DMS53 treated with DMSO at 0.1 percent for 48 hours (cell line): ENCODE results near the gene CDK5R1.

Experiments
- DNase-seq: peaks from one replicate; lab custom pipeline; 2025; ENCODE audit not compliant: unreplicated experiment; lab: John Stamatoyannopoulos, UW

The CDK5R1 gene

DNA sequence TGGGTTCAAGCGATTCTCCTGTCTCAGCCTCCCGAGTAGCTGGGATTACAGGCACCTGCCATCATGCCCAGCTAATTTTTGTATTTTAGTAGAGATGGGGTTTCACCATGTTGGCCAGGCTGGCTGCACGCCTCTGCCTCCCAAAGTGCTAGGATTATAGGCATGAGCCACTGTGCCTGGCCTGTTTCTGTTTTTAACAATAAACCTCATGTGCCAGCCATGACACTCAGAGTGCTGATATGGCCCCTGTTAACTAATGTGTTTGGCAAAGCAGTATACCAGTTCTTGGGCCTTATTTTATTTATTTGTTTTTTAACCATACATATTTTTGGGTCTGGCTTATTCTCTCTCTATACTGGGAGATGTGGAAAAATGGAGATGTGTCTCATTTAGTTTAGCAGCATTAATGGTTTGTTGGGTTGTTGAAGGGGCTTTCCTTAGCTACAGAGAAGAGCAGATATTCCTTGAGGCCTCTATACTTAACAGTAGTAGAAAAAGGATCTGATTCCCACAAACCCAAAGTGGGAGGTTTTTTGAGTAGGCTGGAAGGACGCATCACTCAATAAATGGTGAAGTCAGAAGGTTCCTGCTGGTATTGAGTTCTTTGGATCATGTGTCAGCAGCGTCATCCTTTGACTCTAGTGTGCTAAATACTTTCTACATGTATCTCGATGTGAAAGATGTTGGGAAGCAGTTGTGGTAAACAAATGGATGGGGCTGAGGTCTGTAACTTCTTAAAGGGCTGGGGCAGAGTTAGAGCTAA is 16.2 kb upstream of the CDK5R1 start:
- no peak for DNase-seq

DNA sequence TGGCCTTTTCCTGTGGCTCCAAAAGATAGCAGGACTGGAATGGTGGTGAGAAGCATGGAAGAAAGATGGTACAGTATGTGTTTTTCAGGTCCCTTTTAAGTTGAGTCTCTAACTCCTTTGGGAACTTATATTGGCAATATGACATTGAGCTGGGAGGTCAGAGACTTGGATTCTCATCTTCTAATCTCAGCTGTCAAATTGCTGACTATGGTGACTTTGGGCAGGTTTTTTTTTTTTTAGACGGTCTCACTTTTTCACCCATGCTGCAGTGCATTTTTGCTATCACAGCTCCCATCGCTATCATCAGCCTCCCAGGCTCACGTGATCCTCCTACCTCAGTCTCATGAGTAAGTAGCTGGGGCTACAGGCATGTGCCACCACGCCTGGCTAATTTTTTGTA is 15.1 kb upstream of the CDK5R1 start:
- DNase-seq: no peak

GRCh38 chr17:32475258-32475657 is 11.5 kb upstream of the CDK5R1 start:
- DNase-seq: no peak

GRCh38 chr17:32477220-32477619 is 9.6 kb upstream of the CDK5R1 start:
- DNase-seq: no peak

GRCh38 chr17:32479074-32479617 is 7.6 kb upstream of the CDK5R1 start:
- no peak for DNase-seq

GRCh38 chr17:32481193-32481592 is 5.6 kb upstream of the CDK5R1 start:
- no peak for DNase-seq

DNA sequence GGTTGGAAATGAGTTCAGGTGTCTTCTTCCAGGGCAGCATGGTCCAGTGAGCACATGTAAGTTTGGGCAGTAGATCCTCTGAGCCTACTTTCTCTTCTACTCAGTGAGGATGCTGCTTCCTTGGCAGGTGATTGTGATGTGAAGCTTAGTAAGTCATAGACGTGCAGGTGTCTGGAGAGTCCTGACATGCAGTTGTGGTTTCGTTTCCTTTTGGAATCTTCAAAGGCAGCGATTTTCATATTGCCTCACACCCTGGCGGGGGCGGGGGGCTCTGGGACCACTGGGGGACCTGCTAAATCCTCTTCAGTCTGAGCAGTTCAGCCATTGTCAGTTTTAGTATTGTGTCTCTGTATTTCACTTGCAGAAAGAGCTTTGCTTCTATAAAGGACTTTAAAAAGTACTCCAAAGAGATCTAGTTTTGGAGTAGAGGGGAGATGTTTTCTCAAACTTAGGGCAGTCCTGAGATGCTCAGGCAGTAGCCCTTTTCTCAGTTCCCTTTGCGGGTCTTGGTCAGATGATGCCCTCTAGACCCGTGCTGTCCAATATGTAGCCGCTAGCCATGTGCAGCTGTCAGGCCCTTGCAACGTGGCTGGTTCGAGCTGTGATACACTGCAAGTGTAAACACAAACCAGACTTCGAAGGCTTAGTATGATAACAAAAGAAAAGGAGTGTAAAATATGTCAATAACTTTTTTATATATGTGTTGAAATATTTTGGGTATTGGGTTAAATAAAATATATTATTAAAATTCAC is 4.0 kb upstream of the CDK5R1 start:
- no peak for DNase-seq

GRCh38 chr17:32483451-32484019 is 3.3 kb upstream of the CDK5R1 start:
- DNase-seq: peak; percentile 28

DNA sequence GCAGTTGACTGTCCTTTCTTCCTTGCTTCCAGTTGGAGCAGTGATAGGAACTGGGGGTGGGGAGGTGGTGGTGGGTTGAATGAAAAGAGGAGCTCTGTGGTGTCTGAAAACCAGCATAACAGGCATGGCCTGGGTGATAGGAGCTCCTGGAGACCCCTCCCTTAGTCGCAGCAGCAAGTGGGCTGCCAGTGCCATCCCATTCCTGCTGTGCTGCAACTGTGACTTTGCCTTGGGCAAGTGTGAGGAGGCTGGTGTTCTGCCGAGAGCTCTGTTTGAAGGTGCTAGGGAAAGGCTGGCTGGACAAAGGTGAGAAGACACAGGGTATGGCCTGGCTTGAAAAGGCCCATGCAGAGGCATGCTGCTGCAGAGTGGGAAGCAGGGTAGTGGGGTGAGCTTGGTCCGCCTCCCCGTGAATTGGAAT is 2.7 kb upstream of the CDK5R1 start:
- DNase-seq: no peak

- no peak for DNase-seq
Observed at GRCh38 chr17:32484628-32485027, 2.2 kb upstream of the CDK5R1 start.

DNA sequence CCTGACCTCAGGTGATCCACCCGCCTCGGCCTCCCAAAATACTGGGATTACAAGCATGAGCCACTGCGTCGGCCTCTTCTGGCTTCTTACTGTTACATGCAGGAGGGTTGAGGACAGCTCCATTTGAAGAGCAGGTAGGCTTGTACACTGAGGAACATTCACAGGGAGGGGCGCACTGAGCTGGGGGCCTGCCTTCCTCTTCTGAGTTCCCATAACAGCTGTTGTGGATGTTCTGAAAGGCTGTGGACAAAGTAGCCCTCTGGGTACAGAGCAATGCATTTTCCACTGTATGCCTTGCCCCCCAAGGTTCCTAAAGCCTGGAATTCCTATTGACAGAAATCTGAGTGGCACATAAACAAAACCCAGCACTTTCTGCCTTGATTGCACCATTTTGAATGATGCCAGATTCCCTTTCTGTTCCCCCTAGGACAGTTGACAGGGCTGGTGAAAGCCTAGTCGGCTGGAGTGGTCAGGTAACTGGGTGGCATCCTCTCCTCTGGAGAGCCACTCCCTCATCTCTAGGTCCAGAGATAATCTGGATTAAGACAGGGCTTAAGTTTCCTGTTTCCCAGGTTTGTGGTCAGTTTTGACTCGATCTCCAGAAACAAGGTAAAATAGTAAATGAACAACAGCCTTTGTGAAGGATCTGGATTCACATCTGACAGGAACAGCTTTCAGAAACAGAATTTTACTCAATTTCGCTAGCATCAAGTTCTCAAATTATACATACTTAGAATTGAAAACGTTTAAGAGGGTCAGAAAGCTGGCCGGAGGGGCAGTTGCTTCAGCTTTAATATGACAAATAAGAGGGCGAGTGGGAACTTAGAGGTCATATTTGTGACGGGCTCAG is 1.3 kb upstream of the CDK5R1 start:
- DNase-seq: no peak

- DNase-seq: peak; percentile 55
Observed at GRCh38 chr17:32486111-32486700, 587 bp upstream of the CDK5R1 start.

- DNase-seq: no peak
Observed at GRCh38 chr17:32487473-32488176, 832 bp downstream of the CDK5R1 start.

GRCh38 chr17:32488177-32488542 is 1.4 kb downstream of the CDK5R1 start:
- DNase-seq: no peak

DNA sequence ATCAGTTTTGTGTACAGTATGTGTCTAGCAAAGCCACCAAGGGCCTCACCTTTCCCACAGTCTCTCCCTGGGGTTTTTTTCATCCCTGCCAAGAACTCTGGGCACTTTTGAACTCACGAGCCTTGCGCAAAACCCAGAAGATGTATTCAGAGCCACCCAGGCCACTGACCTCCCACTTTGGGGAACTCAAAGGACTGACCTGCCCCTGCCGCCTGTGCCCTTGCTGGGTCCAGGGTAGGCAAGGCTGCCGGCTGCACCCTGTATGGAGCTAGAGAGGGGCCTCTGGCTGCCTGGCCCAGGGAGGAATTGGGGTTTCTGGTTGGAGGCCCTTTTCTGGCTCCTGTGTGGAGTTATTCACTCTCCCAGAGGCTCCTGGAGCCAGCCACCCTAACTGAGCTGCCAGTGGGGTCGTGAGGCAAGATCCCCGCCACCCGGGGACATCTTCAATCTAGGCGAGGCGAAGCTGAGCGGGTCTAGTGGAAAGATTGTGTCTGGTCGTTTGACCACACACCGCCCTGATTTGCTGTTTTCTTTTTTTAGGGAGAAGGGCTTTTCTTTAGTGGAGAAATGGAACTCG is 1.9 kb downstream of the CDK5R1 start:
- DNase-seq: no peak

DNA sequence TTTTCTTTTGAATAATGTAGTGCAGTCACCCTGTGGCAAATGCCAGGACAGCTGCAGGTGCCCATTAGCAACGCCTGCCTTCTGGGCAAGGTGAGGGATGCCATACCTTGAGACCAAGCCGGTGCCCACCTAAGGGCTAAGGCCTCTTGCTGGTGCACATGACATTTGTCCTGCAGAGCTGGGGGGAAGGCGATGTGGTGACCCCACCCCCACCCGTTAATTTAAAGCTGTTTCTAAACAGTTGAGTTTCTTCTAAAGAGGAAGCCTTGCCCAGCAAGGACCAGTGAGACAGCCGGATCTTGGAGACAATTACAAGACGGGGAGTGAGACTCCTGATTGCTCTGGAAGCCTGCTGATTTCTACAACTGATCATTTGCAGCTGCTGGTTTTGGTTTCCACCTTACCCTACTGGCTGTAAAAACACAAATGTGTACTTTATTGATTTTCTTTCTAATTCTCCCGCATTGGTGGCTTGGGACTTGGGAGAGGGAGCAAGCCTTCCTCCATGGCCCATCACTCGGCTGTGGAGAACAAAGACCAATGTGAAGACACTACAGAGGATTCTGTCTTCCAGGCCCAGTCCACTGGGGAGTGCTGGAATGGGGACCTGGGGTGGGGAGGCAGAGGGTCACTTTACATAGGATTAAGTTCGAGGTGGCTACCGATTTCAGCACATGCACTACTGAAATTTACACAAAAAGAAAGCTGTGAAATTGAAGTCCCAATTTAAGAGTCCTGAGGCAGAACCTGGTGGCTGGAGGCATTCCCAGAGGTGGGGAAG is 2.7 kb downstream of the CDK5R1 start:
- DNase-seq: no peak

GRCh38 chr17:32490101-32490482 is 3.3 kb downstream of the CDK5R1 start:
- no peak for DNase-seq

DNA sequence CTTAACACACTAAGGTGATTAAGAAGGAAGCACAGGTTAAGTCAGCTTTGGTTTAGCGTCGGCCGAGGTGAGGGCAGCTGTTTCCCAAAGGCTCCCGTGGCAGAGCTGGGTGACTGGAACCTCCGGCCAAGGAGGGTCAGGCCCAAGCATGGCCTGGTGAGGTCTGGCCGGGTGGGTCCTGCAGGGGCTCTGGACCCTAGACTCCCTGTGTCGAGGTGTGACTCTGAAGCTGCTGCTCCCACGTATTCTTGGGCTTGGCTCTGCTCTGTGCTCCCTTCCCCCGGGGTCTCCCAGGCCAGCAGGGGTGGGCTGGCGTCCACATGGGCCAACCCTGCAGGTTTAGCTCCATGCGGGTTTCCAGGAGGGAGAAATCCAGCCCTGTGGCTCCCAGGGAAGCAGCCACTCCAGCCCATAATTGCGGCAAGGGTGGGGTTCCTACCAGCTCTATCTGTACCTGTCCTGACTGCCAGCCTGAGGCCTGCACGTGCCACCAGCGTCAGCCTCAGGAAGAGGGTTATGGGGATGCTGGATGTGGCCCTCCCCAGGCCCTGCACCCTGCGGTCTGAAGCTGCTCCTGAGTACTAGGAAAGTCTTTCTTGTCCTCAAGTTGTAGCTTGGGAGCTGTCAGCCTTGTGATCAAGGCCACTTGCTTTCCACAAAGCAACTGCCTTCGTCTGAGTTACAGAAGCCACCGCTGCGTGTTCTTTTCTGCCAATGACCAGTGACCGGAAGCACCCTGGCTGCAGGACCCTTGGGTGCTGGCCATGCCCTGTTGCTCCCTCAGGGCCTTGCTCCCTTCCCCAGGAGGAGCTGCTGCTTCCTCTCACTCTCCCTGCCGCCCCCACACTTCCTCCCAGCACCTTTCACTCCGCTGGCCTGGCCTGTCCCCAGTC is 4.8 kb downstream of the CDK5R1 start:
- no peak for DNase-seq
